HTR-8/SVneo (cell line): Measurements from ENCODE around the gene CCDC71.
A peak's percentile ranks its signal among the peaks of the same experiment; 100 is the strongest.

Experiments used
- DNase-seq: peaks from one replicate; pipeline ENCODE4 v3.0.0; 2011; ENCODE audit warnings: low spot score, mixed read lengths; ENCODE audit not compliant: insufficient read length
- FAIRE-seq: peaks from 2 replicates; lab custom pipeline; 2011; peaks lifted over from hg19 to GRCh38; lab: Jason Lieb, UNC

The CCDC71 gene

GRCh38 chr3:49132437-49133225 is 33.5 kb downstream of the CCDC71 start, which contains the start of gene LAMB2:
Gene LAMB2 (minus strand): TSS chr3:49133050. CDS start chr3:49132867, 183 bp downstream.
- peak; percentile 88 for FAIRE-seq
- DNase-seq, result peak; percentile 83

GRCh38 chr3:49132073-49132436 is 34.1 kb downstream of the CCDC71 start:
- FAIRE-seq (no peak), DNase-seq (no peak)

GRCh38 chr3:49131576-49131975 is 34.6 kb downstream of the CCDC71 start:
- FAIRE-seq (no peak), DNase-seq (no peak)

- DNase-seq (no peak), FAIRE-seq (no peak)
These were observed 35.1 kb downstream of the CCDC71 start for GRCh38 chr3:49131040-49131439.

- DNase-seq (no peak), FAIRE-seq (no peak)
These were observed 41.0 kb downstream of the CCDC71 start for GRCh38 chr3:49124991-49125670.

GRCh38 chr3:49124203-49124602 is 41.9 kb downstream of the CCDC71 start:
- DNase-seq (no peak), FAIRE-seq (no peak)

- DNase-seq, result no peak
- FAIRE-seq, result no peak
These were observed 42.4 kb downstream of the CCDC71 start for GRCh38 chr3:49123687-49124086.

GRCh38 chr3:49122886-49123545 is 43.1 kb downstream of the CCDC71 start:
- FAIRE-seq (no peak), DNase-seq (no peak)

- DNase-seq (no peak), FAIRE-seq (no peak)
These were observed 43.7 kb downstream of the CCDC71 start for GRCh38 chr3:49122451-49122850.

- FAIRE-seq (no peak), DNase-seq (no peak)
These were observed 44.1 kb downstream of the CCDC71 start for GRCh38 chr3:49122022-49122421.

GRCh38 chr3:49121132-49121736 is 44.9 kb downstream of the CCDC71 start:
- FAIRE-seq (no peak), DNase-seq (no peak)

- FAIRE-seq (peak; percentile 98), DNase-seq (peak; percentile 96)
These were observed 45.5 kb downstream of the CCDC71 start, which contains the start of gene USP19 for GRCh38 chr3:49120438-49121131. Gene USP19 (minus strand): TSS chr3:49120823. CDS start chr3:49119145, 1,678 bp downstream.

GRCh38 chr3:49120096-49120437 is 46.1 kb downstream of the CCDC71 start:
- FAIRE-seq (no peak), DNase-seq (no peak)

GRCh38 chr3:49119439-49119838 is 46.7 kb downstream of the CCDC71 start:
- FAIRE-seq (no peak), DNase-seq (no peak)

- FAIRE-seq, result no peak
- DNase-seq, result no peak
These were observed 47.1 kb downstream of the CCDC71 start for GRCh38 chr3:49119036-49119435.
